NB4 (cell line): Measurements from ENCODE around the gene TCERG1L.

Source experiments
- DNase-seq: peaks from one replicate; pipeline ENCODE4 v3.0.0; 2010; ENCODE audit warnings: low read depth
- H3K4me3 ChIP-seq: one replicate; pipeline ENCODE4 v1.5.1; 2011; ENCODE audit warnings: mild to moderate bottlenecking, low read depth, low read length, moderate library complexity
- CTCF ChIP-seq: IDR thresholded peaks from one replicate; pipeline ENCODE4 v1.5.1; 2012; ENCODE audit warnings: low read depth, low read length
- MAX ChIP-seq: IDR thresholded peaks from 2 replicates; pipeline ENCODE4 v1.6.1; 2011; ENCODE audit warnings: low read depth, low read length
- MYC ChIP-seq: IDR thresholded peaks from 2 replicates; pipeline ENCODE4 v1.6.1; 2011; ENCODE audit warnings: low read depth, low read length
- POLR2A ChIP-seq: IDR thresholded peaks from 2 replicates; pipeline ENCODE4 v1.6.1; 2011; ENCODE audit warnings: mild to moderate bottlenecking; ENCODE audit not compliant: insufficient read length; ENCODE audit errors: extremely low read depth

TCERG1L gene

GRCh38 chr10:131314148-131314547 is 2.6 kb upstream of the TCERG1L start:
- H3K4me3 ChIP-seq: no peak overlapping the region
- TF ChIP-seq POLR2A: no peak
- no peak for TF ChIP-seq CTCF
- no peak for TF ChIP-seq MYC
- no peak for TF ChIP-seq MAX
- DNase-seq: no peak

- H3K4me3 ChIP-seq: no peak overlapping the region
- no peak for DNase-seq
- TF ChIP-seq MAX (no peak), MYC (no peak), POLR2A (no peak), CTCF (no peak)
Observed at GRCh38 chr10:131313377-131313776, 1.9 kb upstream of the TCERG1L start.

- TF ChIP-seq POLR2A (no peak), MAX (no peak), CTCF (no peak)
- no peak overlapping the region for H3K4me3 ChIP-seq
- DNase-seq: no peak
Observed at GRCh38 chr10:131312478-131312836, 936 bp upstream of the TCERG1L start.

- no peak overlapping the region for H3K4me3 ChIP-seq
- no peak for DNase-seq
- TF ChIP-seq POLR2A: no peak
- no peak for TF ChIP-seq MAX
- TF ChIP-seq MYC: no peak
- TF ChIP-seq CTCF: no peak
Observed at GRCh38 chr10:131311402-131311660, 190 bp downstream of the TCERG1L start.

GRCh38 chr10:131310551-131311401 is 745 bp downstream of the TCERG1L start:
- TF ChIP-seq CTCF (no peak), MYC (no peak), MAX (no peak), POLR2A (no peak)
- no peak overlapping the region for H3K4me3 ChIP-seq
- DNase-seq: no peak

GRCh38 chr10:131310142-131310541 is 1.4 kb downstream of the TCERG1L start:
- TF ChIP-seq MAX (no peak), CTCF (no peak), POLR2A (no peak), MYC (no peak)
- H3K4me3 ChIP-seq: no peak overlapping the region
- no peak for DNase-seq
